Keratinocyte (primary cell): ENCODE measurements around the gene NTNG1. TPM values are rescaled to one million over a fixed set of nuclear protein-coding genes. Genes with fewer than 3 reads are reported as not detected.

Experiments
- DNase-seq: peaks from one replicate; pipeline ENCODE4 v3.0.0-alpha.2; 2011; ENCODE audit warnings: low read depth, missing footprints, low spot score
- FAIRE-seq: peaks from 2 replicates; lab custom pipeline; 2011; peaks lifted over from hg19 to GRCh38; lab: Jason Lieb, UNC
- H2AFZ ChIP-seq: 2 replicates; pipeline ENCODE4 v1.6.0; 2012; ENCODE audit warnings: low read length, control low read depth, inconsistent platforms; ENCODE audit not compliant: control insufficient read depth
- H3K27ac ChIP-seq: 2 replicates; pipeline ENCODE4 v1.5.1; 2011; ENCODE audit warnings: low read length; ENCODE audit not compliant: control insufficient read depth, insufficient read depth
- H3K27me3 ChIP-seq: 3 replicates; pipeline ENCODE4 v1.6.0; 2011; ENCODE audit warnings: low read length; ENCODE audit not compliant: control insufficient read depth, insufficient read depth; ENCODE audit errors: extremely low read depth
- H3K36me3 ChIP-seq, 2 experiments: 2 replicates in 1 of 2; 3 replicates in 1 of 2; pipeline ENCODE4 v1.5.1; 2011; ENCODE audit warnings: low read length in 2 of 2, mild to moderate bottlenecking in 1 of 2; ENCODE audit not compliant: control insufficient read depth in 2 of 2, insufficient read depth in 2 of 2; ENCODE audit errors: extremely low read depth in 1 of 2
- H3K4me1 ChIP-seq: 3 replicates; pipeline ENCODE4 v1.5.1; 2011; ENCODE audit warnings: low read length; ENCODE audit not compliant: control insufficient read depth, insufficient read depth; ENCODE audit errors: extremely low read depth
- H3K4me2 ChIP-seq: 3 replicates; pipeline ENCODE4 v1.6.0; 2011; ENCODE audit warnings: low read depth, low read length; ENCODE audit not compliant: control insufficient read depth, insufficient read depth; ENCODE audit errors: extremely low read depth
- H3K4me3 ChIP-seq, 3 experiments: fragments of 200-600 bp in 1 of 3; sonication (generic) in 1 of 3; 2 replicates in 2 of 3; 3 replicates in 1 of 3; pipeline ENCODE4 v1.5.1; 2011 to 2016; ENCODE audit warnings: low read length in 3 of 3, mild to moderate bottlenecking in 3 of 3, control low read depth in 2 of 3, inconsistent platforms in 1 of 3, low read depth in 1 of 3, mixed read lengths in 1 of 3, mixed run types in 1 of 3, moderate library complexity in 1 of 3; ENCODE audit not compliant: control insufficient read depth in 2 of 3, insufficient read depth in 2 of 3; ENCODE audit errors: extremely low read depth in 1 of 3
- H3K79me2 ChIP-seq: 2 replicates; pipeline ENCODE4 v1.6.0; 2012; ENCODE audit warnings: low read length; ENCODE audit not compliant: control insufficient read depth, insufficient read depth
- H3K9ac ChIP-seq: 3 replicates; pipeline ENCODE4 v1.6.0; 2011; ENCODE audit warnings: low read length; ENCODE audit not compliant: control insufficient read depth, insufficient read depth; ENCODE audit errors: extremely low read depth
- H3K9me1 ChIP-seq: 3 replicates; pipeline ENCODE4 v1.6.0; 2011; ENCODE audit warnings: low read length; ENCODE audit not compliant: control insufficient read depth, insufficient read depth; ENCODE audit errors: extremely low read depth
- H3K9me3 ChIP-seq: 2 replicates; pipeline ENCODE4 v1.5.1; 2012; ENCODE audit warnings: low read depth, low read length; ENCODE audit not compliant: control insufficient read depth
- H4K20me1 ChIP-seq: 3 replicates; pipeline ENCODE4 v1.6.0; 2011; ENCODE audit warnings: low read length; ENCODE audit not compliant: control insufficient read depth, insufficient read depth; ENCODE audit errors: extremely low read depth
- CTCF ChIP-seq, 3 experiments: IDR thresholded peaks in 1 of 3; conservative IDR thresholded peaks in 1 of 3; optimal IDR thresholded peaks in 1 of 3; 2 replicates in 2 of 3; 3 replicates in 1 of 3; pipeline versions ENCODE3 to v1.5.1; 2011; ENCODE audit warnings: low read length in 3 of 3, mild to moderate bottlenecking in 3 of 3, moderate library complexity in 2 of 3, control low read depth in 1 of 3, inconsistent platforms in 1 of 3; ENCODE audit not compliant: insufficient read depth in 2 of 3; ENCODE audit errors: extremely low read depth in 1 of 3
- EZH2 ChIP-seq: IDR thresholded peaks from one replicate; pipeline ENCODE4 v1.6.1; 2012; ENCODE audit warnings: inconsistent platforms, mild to moderate bottlenecking, low read length, moderate library complexity
- dilution Hi-C: fragments of 300-500 bp; cut with MboI; formaldehyde crosslinking; loops from one replicate; pipeline ENCODE4 v1.7.0; 2020; ENCODE audit warnings: low sequenced_read_pairs; ENCODE audit not compliant: extremely low pct_ligation_motif_present
- polyA plus RNA-seq, 5 experiments: library from polyadenylated mRNA; depleted of rRNA in 3 of 5; stranded (reverse) in 3 of 5; stranded (forward) in 1 of 5; unstranded in 1 of 5; fragments of >200 nt; gene quantifications; 1 replicate in 1 of 5; 2 replicates in 3 of 5; 3 replicates in 1 of 5; pipeline versions ENCODE4 v1.2.1 to v1.2.3, GENCODE V29; 2011 to 2012; ENCODE audit warnings: missing spikeins in 2 of 5, low read depth in 1 of 5, low replicate concordance in 1 of 5

Gene NTNG1
- polyA plus RNA-seq, 1 donor (not counting 4 experiments of a cell fraction or from before 2014, with no cell fraction given), result 8.1 TPM

- DNase-seq (no peak), FAIRE-seq (no peak)
- H3K4me3 ChIP-seq, result no peak overlapping the region
- TF ChIP-seq CTCF (optimal IDR thresholded peaks at IDR 0.05 in 1 of 3, IDR thresholded peaks at IDR 0.05 in 1 of 3, conservative IDR thresholded peaks at IDR 0.05 in 1 of 3; ENCODE audit: extremely low read depth in 1 of 3, insufficient read depth in 2 of 3, low read length in 3 of 3), result no peak
- no peak for TF ChIP-seq EZH2
- H3K79me2 ChIP-seq, result no peaks in the 10 kb centered on the region
- H3K27ac ChIP-seq, result no peak overlapping the region
- dilution Hi-C loops, result no loop called here
- no peak overlapping the region for H3K4me2 ChIP-seq
- H3K9ac ChIP-seq, result no peak overlapping the region
- peaks cover 4% of the 10 kb centered on the region for H3K4me1 ChIP-seq
- no peaks in the 10 kb centered on the region for H3K27me3 ChIP-seq
- H2AFZ ChIP-seq, result no peak overlapping the region
- no peaks in the 10 kb centered on the region for H3K36me3 ChIP-seq
- H3K9me3 ChIP-seq, result no peaks in the 10 kb centered on the region
- no peaks in the 10 kb centered on the region for H4K20me1 ChIP-seq
- H3K9me1 ChIP-seq, result no peaks in the 10 kb centered on the region
Measured at GRCh38 chr1:107487506-107487905, 346.7 kb downstream of the NTNG1 start.

- no peak overlapping the region for H2AFZ ChIP-seq
- dilution Hi-C loops, result no loop called here
- H3K9me1 ChIP-seq, result no peaks in the 10 kb centered on the region
- no peak overlapping the region for H3K9ac ChIP-seq
- no peaks in the 10 kb centered on the region for H3K79me2 ChIP-seq
- H3K4me1 ChIP-seq, result no peaks in the 10 kb centered on the region
- no peak for TF ChIP-seq EZH2
- no peak for TF ChIP-seq CTCF (optimal IDR thresholded peaks at IDR 0.05 in 1 of 3, IDR thresholded peaks at IDR 0.05 in 1 of 3, conservative IDR thresholded peaks at IDR 0.05 in 1 of 3; ENCODE audit: extremely low read depth in 1 of 3, insufficient read depth in 2 of 3, low read length in 3 of 3)
- H4K20me1 ChIP-seq, result no peaks in the 10 kb centered on the region
- H3K4me3 ChIP-seq, result no peak overlapping the region
- H3K27ac ChIP-seq, result no peak overlapping the region
- no peak overlapping the region for H3K4me2 ChIP-seq
- DNase-seq, result no peak
- FAIRE-seq, result no peak
- H3K36me3 ChIP-seq, result no peaks in the 10 kb centered on the region
- no peaks in the 10 kb centered on the region for H3K27me3 ChIP-seq
- no peaks in the 10 kb centered on the region for H3K9me3 ChIP-seq
Measured at GRCh38 chr1:107491582-107491981, 350.7 kb downstream of the NTNG1 start.
